K562 (cell line): Measurements from ENCODE around the gene ACOX1. TPM values are rescaled to one million over a fixed set of nuclear protein-coding genes. Genes with fewer than 3 reads are reported as not detected.

Experiments
- CHD1 ChIP-seq: fragments of 200-600 bp; sonication (generic); IDR thresholded peaks from one replicate; pipeline ENCODE4 v1.6.1; 2012; ENCODE audit warnings: mild to moderate bottlenecking, moderate library complexity, low read length, inconsistent platforms
- HDAC8 ChIP-seq: fragments of 450-650 bp; IDR thresholded peaks from 2 replicates; pipeline ENCODE4 v1.6.1; 2016; ENCODE audit warnings: mild to moderate bottlenecking, missing genetic modification characterization, moderate library complexity, missing compliant biosample characterization
- HDGF ChIP-seq: fragments of 450-650 bp; IDR thresholded peaks from 2 replicates; pipeline ENCODE4 v1.6.1; 2016
- ILK ChIP-seq: fragments of 450-650 bp; IDR thresholded peaks from 2 replicates; pipeline ENCODE4 v1.6.1; 2016; ENCODE audit warnings: missing genetic modification characterization, low read depth, mild to moderate bottlenecking, missing compliant biosample characterization, moderate library complexity, borderline replicate concordance
- KLF1 ChIP-seq: fragments of 450-650 bp; IDR thresholded peaks from 2 replicates; pipeline ENCODE4 v1.6.1; 2016; ENCODE audit warnings: missing genetic modification characterization, missing compliant biosample characterization
- MYC ChIP-seq, 2 experiments: fragments of 250-450 bp in 1 of 2; sonication (Bioruptor Pico) in 1 of 2; IDR thresholded peaks; 2 replicates each; pipeline versions ENCODE4 v1.5.1 to v1.6.1; 2012 to 2021; ENCODE audit warnings: low read depth in 2 of 2, borderline replicate concordance in 1 of 2, improper control_type of control experiment in 1 of 2, low read length in 1 of 2, mild to moderate bottlenecking in 1 of 2, moderate library complexity in 1 of 2
- PKNOX1 ChIP-seq: fragments of 450-650 bp; IDR thresholded peaks from 2 replicates; pipeline ENCODE4 v1.6.1; 2016
- STAT5A ChIP-seq: IDR thresholded peaks from 2 replicates; pipeline ENCODE4 v1.6.1; 2012; ENCODE audit warnings: low read length, inconsistent platforms, borderline replicate concordance
- WHSC1 ChIP-seq: IDR thresholded peaks from one replicate; pipeline ENCODE4 v1.6.1; 2012; ENCODE audit warnings: low read length, control low read depth, inconsistent platforms
- ZBTB33 ChIP-seq: sonication (generic); formaldehyde crosslinking; IDR thresholded peaks from 2 replicates; pipeline ENCODE4 v1.8.1; 2023; ENCODE audit warnings: mild to moderate bottlenecking, missing genetic modification reagents
- polyA plus RNA-seq, 8 experiments: library from polyadenylated mRNA; depleted of rRNA in 4 of 8; stranded (reverse) in 5 of 8; unstranded in 3 of 8; fragments of >200 nt; fragmentation: Nextera tagmentation in 2 of 8; fragmentation: Illumina TruSeq in 1 of 8; extraction: Ambion mirVana in 2 of 8; extraction: Trizol in 1 of 8; gene quantifications; 2 replicates each; pipeline versions ENCODE4 v1.2.1 to v1.2.3, GENCODE V29; 2011 to 2014; ENCODE audit warnings: inconsistent platforms in 1 of 8, missing spikeins in 1 of 8
- total RNA-seq, 7 experiments: library from RNA; depleted of rRNA in 6 of 7; stranded (reverse); fragments of >200 nt in 6 of 7; fragmentation: Illumina TruSeq in 2 of 7; extraction: Trizol in 2 of 7; gene quantifications; 2 replicates each; pipeline versions ENCODE4 v1.2.1 to v1.2.3, GENCODE V29; 2011 to 2021; ENCODE audit warnings: low replicate concordance in 1 of 7
- TF ChIP-seq, protein P1 (sequence below), 2 experiments: fragments of 450-650 bp; IDR thresholded peaks; 2 replicates each; pipeline ENCODE4 v1.6.1; 2016; ENCODE audit warnings: mild to moderate bottlenecking in 2 of 2, borderline replicate concordance in 1 of 2, low read depth in 1 of 2, moderate library complexity in 1 of 2
- TF ChIP-seq, protein P2 (sequence below): fragments of 250-450 bp; sonication (Bioruptor Pico); IDR thresholded peaks from 2 replicates; pipeline ENCODE4 v1.6.1; 2021; ENCODE audit warnings: mild to moderate bottlenecking
- TF ChIP-seq, protein P3 (sequence below): fragments of 450-650 bp; formaldehyde crosslinking; IDR thresholded peaks from 2 replicates; pipeline ENCODE4 v1.4.0; 2020; ENCODE audit warnings: mild to moderate bottlenecking

ACOX1 gene
- total and polyA plus RNA-seq, 9 of the 15 experiments (the other 6 are each of a cell fraction or from before 2014, with no cell fraction given), result 7.8 to 24.1 (median 14.5) TPM

- TF ChIP-seq, protein P1, sequence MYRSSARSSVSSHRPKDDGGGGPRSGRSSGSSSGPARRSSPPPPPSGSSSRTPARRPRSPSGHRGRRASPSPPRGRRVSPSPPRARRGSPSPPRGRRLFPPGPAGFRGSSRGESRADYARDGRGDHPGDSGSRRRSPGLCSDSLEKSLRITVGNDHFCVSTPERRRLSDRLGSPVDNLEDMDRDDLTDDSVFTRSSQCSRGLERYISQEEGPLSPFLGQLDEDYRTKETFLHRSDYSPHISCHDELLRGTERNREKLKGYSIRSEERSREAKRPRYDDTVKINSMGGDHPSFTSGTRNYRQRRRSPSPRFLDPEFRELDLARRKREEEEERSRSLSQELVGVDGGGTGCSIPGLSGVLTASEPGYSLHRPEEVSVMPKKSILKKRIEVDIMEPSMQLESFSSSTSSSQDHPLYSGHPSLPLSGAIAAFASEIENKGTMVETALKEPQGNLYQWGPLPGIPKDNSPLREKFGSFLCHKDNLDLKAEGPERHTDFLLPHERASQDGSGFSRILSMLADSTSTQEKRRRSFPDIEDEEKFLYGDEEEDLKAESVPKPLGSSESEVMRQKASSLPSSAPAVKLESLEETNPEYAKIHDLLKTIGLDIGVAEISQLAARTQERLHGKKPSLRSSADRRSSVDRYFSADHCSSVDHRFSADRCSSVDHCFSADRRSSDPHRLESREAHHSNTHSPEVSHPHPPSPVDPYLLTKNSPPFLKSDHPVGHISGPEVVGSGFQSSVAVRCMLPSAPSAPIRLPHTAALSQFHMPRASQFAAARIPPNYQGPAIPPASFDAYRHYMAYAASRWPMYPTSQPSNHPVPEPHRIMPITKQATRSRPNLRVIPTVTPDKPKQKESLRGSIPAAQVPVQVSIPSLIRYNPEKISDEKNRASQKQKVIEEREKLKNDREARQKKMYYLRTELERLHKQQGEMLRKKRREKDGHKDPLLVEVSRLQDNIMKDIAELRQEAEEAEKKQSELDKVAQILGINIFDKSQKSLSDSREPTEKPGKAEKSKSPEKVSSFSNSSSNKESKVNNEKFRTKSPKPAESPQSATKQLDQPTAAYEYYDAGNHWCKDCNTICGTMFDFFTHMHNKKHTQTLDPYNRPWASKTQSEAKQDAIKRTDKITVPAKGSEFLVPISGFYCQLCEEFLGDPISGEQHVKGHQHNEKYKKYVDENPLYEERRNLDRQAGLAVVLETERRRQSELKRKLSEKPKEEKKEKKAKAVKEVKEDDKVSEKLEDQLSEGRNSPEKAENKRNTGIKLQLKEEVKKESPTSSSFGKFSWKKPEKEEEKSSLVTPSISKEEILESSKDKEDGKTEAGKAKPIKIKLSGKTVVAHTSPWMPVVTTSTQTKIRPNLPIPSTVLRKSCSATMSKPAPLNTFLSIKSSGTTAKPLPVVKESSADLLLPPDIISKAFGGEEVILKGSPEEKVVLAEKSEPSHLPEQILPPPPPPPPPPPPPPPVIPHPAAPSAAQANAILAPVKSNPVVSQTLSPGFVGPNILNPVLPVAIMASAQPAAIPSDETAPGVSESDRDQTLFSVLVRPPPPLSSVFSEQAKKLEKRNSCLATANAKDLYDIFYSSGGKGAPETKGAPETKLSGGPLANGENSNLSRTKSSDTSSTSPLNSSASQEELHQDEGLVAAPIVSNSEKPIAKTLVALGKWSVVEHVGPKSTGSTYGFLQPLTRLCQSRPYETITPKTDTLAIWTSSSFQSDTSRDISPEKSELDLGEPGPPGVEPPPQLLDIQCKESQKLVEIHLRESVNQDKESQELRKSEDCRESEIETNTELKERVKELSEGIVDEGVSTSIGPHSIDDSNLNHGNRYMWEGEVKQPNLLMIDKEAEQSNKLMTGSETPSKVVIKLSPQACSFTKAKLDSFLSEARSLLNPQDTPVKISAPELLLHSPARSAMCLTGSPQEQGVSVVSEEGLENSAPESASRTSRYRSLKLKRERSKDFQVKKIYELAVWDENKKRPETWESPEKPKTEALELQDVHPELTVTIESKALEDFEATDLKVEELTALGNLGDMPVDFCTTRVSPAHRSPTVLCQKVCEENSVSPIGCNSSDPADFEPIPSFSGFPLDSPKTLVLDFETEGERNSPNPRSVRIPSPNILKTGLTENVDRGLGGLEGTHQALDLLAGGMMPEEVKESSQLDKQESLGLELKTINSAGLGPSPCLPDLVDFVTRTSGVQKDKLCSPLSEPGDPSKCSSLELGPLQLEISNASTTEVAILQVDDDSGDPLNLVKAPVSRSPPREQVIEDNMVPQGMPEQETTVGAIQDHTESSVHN (IDR thresholded peaks at IDR 0.05; ENCODE audit: borderline replicate concordance in 1 of 2, low read depth in 1 of 2), result no peak
- no peak for TF ChIP-seq WHSC1
- no peak for TF ChIP-seq CHD1
- TF ChIP-seq ZBTB33, result peak; percentile 85
- no peak for TF ChIP-seq STAT5A
- no peak for TF ChIP-seq PKNOX1
- no peak for TF ChIP-seq ILK
- no peak for TF ChIP-seq KLF1 (tag)
- TF ChIP-seq HDGF, result no peak
- TF ChIP-seq, protein P2, sequence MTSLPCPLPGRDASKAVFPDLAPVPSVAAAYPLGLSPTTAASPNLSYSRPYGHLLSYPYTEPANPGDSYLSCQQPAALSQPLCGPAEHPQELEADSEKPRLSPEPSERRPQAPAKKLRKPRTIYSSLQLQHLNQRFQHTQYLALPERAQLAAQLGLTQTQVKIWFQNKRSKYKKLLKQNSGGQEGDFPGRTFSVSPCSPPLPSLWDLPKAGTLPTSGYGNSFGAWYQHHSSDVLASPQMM, result no peak
- no peak for TF ChIP-seq HDAC8 (tag)
- TF ChIP-seq, protein P3, sequence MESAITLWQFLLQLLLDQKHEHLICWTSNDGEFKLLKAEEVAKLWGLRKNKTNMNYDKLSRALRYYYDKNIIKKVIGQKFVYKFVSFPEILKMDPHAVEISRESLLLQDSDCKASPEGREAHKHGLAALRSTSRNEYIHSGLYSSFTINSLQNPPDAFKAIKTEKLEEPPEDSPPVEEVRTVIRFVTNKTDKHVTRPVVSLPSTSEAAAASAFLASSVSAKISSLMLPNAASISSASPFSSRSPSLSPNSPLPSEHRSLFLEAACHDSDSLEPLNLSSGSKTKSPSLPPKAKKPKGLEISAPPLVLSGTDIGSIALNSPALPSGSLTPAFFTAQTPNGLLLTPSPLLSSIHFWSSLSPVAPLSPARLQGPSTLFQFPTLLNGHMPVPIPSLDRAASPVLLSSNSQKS (CRISPR knock-in tag), result no peak
- TF ChIP-seq MYC (IDR thresholded peaks at IDR 0.05; ENCODE audit: low read depth, low read length), result no peak
- TF ChIP-seq MYC (CRISPR knock-in tag; IDR thresholded peaks at IDR 0.05; ENCODE audit: borderline replicate concordance, low read depth), result no peak
These were observed 84.8 kb downstream of the ACOX1 start (continued) for GRCh38 chr17:75894049-75894733.
